HEK293 (cell line): Measurements from ENCODE around the gene CCDC120.

Source experiments
- HOXA7 ChIP-seq: sonication (generic); formaldehyde crosslinking; IDR thresholded peaks from 2 replicates; pipeline ENCODE4 v1.8.1; 2022; ENCODE audit warnings: missing genetic modification reagents, borderline replicate concordance
- ZNF121 ChIP-seq: fragments of 450-650 bp; formaldehyde crosslinking; IDR thresholded peaks from 2 replicates; pipeline ENCODE4 v1.5.1; 2016; ENCODE audit warnings: missing biosample characterization, missing genetic modification characterization
- ZNF155 ChIP-seq: fragments of 450-650 bp; formaldehyde crosslinking; IDR thresholded peaks from 2 replicates; pipeline ENCODE4 v1.5.1; 2016; ENCODE audit warnings: missing biosample characterization, missing genetic modification characterization
- ZNF266 ChIP-seq: fragments of 450-650 bp; formaldehyde crosslinking; IDR thresholded peaks from 2 replicates; pipeline ENCODE4 v1.5.1; 2016; ENCODE audit warnings: missing biosample characterization, missing genetic modification characterization, low read depth
- ZNF37A ChIP-seq: fragments of 450-650 bp; IDR thresholded peaks from 2 replicates; pipeline ENCODE4 v1.5.1; 2018; ENCODE audit warnings: missing biosample characterization, missing genetic modification characterization
- ZNF426 ChIP-seq: fragments of 450-650 bp; formaldehyde crosslinking; IDR thresholded peaks from 2 replicates; pipeline ENCODE4 v1.5.1; 2017; ENCODE audit warnings: missing biosample characterization, missing genetic modification characterization, mild to moderate bottlenecking, inconsistent platforms, moderate library complexity
- ZNF48 ChIP-seq: fragments of 450-650 bp; formaldehyde crosslinking; IDR thresholded peaks from 2 replicates; pipeline ENCODE4 v1.5.1; 2016; ENCODE audit warnings: missing biosample characterization, missing genetic modification characterization
- ZNF548 ChIP-seq: fragments of 450-650 bp; formaldehyde crosslinking; IDR thresholded peaks from 2 replicates; pipeline ENCODE4 v1.5.1; 2016; ENCODE audit warnings: missing biosample characterization, missing genetic modification characterization
- ZNF560 ChIP-seq: fragments of 450-650 bp; formaldehyde crosslinking; IDR thresholded peaks from 2 replicates; pipeline ENCODE4 v1.5.1; 2017; ENCODE audit warnings: missing biosample characterization, missing genetic modification characterization, borderline replicate concordance
- ZNF571 ChIP-seq: fragments of 450-650 bp; formaldehyde crosslinking; IDR thresholded peaks from 2 replicates; pipeline ENCODE4 v1.5.0; 2017; ENCODE audit warnings: missing biosample characterization, missing genetic modification characterization
- ZNF621 ChIP-seq: fragments of 450-650 bp; formaldehyde crosslinking; IDR thresholded peaks from 2 replicates; pipeline ENCODE4 v1.5.1; 2017; ENCODE audit warnings: missing biosample characterization, missing genetic modification characterization
- ZNF624 ChIP-seq: fragments of 450-650 bp; formaldehyde crosslinking; IDR thresholded peaks from 2 replicates; pipeline ENCODE4 v1.5.1; 2017; ENCODE audit warnings: missing biosample characterization, missing genetic modification characterization
- ZNF654 ChIP-seq: fragments of 450-650 bp; formaldehyde crosslinking; IDR thresholded peaks from 2 replicates; pipeline ENCODE4 v1.5.1; 2016; ENCODE audit warnings: low read depth, missing biosample characterization, missing genetic modification characterization
- ZNF658 ChIP-seq: fragments of 450-650 bp; formaldehyde crosslinking; IDR thresholded peaks from 2 replicates; pipeline ENCODE4; 2016; ENCODE audit warnings: missing biosample characterization, missing genetic modification characterization
- ZNF76 ChIP-seq: fragments of 450-650 bp; formaldehyde crosslinking; IDR thresholded peaks from 2 replicates; pipeline ENCODE4; 2016; ENCODE audit warnings: low read depth, missing biosample characterization, missing genetic modification characterization, borderline replicate concordance
- ZNF776 ChIP-seq: fragments of 450-650 bp; formaldehyde crosslinking; IDR thresholded peaks from 2 replicates; pipeline ENCODE4 v1.5.0; 2017; ENCODE audit warnings: missing biosample characterization, missing genetic modification characterization, borderline replicate concordance
- TF ChIP-seq, protein P1 (sequence below): fragments of 450-650 bp; formaldehyde crosslinking; IDR thresholded peaks from 2 replicates; pipeline ENCODE4 v1.5.1; 2017; ENCODE audit warnings: missing biosample characterization, missing genetic modification characterization
- TF ChIP-seq, protein P2 (sequence below): fragments of 450-650 bp; formaldehyde crosslinking; IDR thresholded peaks from 2 replicates; pipeline ENCODE4 v1.5.1; 2016; ENCODE audit warnings: missing biosample characterization, missing genetic modification characterization
- TF ChIP-seq, protein P3 (sequence below): fragments of 450-650 bp; formaldehyde crosslinking; conservative IDR thresholded peaks from 2 replicates; pipeline ENCODE4 v1.5.1; 2016; ENCODE audit warnings: low read depth, missing biosample characterization, missing genetic modification characterization
- TF ChIP-seq, protein P4 (sequence below): fragments of 450-650 bp; formaldehyde crosslinking; IDR thresholded peaks from 2 replicates; pipeline ENCODE4 v1.5.1; 2016; ENCODE audit warnings: missing biosample characterization, missing genetic modification characterization
- TF ChIP-seq, protein P5 (sequence below): fragments of 450-650 bp; formaldehyde crosslinking; IDR thresholded peaks from 2 replicates; pipeline ENCODE4 v1.5.1; 2016; ENCODE audit warnings: missing biosample characterization, missing genetic modification characterization, borderline replicate concordance
- TF ChIP-seq, protein P6 (sequence below): fragments of 450-650 bp; formaldehyde crosslinking; IDR thresholded peaks from 2 replicates; pipeline ENCODE4 v1.5.1; 2016; ENCODE audit warnings: missing biosample characterization, missing genetic modification characterization
- TF ChIP-seq, protein P7 (sequence below): fragments of 450-650 bp; formaldehyde crosslinking; IDR thresholded peaks from 2 replicates; pipeline ENCODE4 v1.5.1; 2016; ENCODE audit warnings: missing biosample characterization, missing genetic modification characterization
- TF ChIP-seq, protein P8 (sequence below): sonication (generic); formaldehyde crosslinking; IDR thresholded peaks from 2 replicates; pipeline ENCODE4 v1.8.1; 2022; ENCODE audit warnings: mild to moderate bottlenecking, moderate library complexity, missing genetic modification reagents

Gene CCDC120

DNA sequence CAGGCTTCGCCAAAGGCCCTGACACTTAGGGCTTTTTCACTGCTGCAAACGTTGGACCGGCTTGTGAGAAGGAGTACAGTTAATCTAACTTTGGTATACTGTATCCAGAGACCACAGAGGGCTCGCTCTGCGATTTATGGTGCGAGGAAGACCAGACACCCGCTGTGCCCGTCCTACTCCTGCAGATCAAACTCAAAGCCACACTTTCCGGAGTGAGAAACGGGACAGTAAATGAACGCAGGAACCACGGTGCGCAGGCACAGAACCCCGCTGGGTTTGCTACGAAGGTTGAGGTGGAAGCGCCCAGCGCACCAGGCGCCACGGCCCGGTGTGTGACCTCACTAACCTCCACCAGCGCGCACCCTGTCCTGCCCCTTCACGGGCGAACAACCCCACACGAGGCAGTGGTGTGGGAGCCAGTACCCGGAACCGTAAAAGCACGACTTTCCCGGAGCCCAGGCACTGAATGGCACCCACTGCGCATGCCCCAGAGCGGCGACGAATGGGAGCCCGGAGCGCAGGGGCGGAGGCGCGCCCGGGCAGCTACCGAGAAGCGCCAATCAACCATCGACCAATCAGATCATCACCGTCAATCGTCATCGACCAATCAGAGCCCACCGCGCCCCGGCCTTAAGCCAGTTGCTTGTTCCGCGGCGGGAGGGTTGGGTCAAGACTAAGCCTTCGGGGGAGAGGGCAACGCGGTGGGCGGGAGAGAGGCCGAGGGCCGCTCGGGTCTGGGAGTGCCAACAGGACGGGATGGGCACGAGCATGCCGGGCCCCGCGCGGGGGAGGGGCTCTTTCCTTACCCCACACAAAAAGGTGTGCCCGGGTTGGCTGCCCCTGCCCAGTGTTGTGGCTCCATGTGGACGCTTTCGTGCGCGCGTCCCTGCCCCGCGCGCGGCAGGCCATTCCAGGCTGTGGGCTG, 42.2 kb downstream of the CCDC120 start (continued):
- TF ChIP-seq ZNF621 (tag by site-specific recombination) (no peak), ZNF776 (tag by site-specific recombination) (no peak), ZNF76 (peak; percentile 42; the same call in 1 of the 2 replicates), ZNF426 (tag by site-specific recombination) (no peak), ZNF155 (tag by site-specific recombination) (no peak), ZNF37A (tag by site-specific recombination) (no peak), ZNF571 (tag by site-specific recombination) (no peak), ZNF654 (tag by site-specific recombination) (no peak), ZNF624 (tag by site-specific recombination) (no peak), ZNF266 (tag by site-specific recombination) (no peak), ZNF548 (tag by site-specific recombination) (no peak), HOXA7 (CRISPR knock-in tag) (no peak), ZNF121 (tag by site-specific recombination) (no peak), ZNF48 (tag by site-specific recombination) (no peak), ZNF560 (no peak), ZNF658 (tag by site-specific recombination) (no peak)
- TF ChIP-seq, protein P1, sequence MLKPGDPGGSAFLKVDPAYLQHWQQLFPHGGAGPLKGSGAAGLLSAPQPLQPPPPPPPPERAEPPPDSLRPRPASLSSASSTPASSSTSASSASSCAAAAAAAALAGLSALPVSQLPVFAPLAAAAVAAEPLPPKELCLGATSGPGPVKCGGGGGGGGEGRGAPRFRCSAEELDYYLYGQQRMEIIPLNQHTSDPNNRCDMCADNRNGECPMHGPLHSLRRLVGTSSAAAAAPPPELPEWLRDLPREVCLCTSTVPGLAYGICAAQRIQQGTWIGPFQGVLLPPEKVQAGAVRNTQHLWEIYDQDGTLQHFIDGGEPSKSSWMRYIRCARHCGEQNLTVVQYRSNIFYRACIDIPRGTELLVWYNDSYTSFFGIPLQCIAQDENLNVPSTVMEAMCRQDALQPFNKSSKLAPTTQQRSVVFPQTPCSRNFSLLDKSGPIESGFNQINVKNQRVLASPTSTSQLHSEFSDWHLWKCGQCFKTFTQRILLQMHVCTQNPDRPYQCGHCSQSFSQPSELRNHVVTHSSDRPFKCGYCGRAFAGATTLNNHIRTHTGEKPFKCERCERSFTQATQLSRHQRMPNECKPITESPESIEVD, result no peak
- TF ChIP-seq, protein P2, sequence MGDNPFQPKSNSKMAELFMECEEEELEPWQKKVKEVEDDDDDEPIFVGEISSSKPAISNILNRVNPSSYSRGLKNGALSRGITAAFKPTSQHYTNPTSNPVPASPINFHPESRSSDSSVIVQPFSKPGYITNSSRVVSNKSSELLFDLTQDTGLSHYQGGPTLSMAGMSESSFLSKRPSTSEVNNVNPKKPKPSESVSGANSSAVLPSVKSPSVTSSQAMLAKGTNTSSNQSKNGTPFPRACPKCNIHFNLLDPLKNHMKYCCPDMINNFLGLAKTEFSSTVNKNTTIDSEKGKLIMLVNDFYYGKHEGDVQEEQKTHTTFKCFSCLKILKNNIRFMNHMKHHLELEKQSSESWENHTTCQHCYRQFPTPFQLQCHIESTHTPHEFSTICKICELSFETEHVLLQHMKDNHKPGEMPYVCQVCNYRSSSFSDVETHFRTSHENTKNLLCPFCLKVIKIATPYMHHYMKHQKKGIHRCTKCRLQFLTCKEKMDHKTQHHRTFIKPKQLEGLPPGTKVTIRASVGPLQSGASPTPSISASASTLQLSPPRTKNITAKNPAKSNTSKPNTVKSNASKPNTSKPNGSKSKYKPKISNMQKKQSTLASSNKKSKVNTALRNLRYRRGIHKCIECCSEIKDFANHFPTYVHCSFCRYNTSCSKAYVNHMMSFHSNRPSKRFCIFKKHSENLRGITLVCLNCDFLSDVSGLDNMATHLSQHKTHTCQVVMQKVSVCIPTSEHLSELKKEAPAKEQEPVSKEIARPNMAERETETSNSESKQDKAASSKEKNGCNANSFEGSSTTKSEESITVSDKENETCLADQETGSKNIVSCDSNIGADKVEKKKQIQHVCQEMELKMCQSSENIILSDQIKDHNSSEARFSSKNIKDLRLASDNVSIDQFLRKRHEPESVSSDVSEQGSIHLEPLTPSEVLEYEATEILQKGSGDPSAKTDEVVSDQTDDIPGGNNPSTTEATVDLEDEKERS (tag by site-specific recombination), result no peak
- TF ChIP-seq, protein P3, sequence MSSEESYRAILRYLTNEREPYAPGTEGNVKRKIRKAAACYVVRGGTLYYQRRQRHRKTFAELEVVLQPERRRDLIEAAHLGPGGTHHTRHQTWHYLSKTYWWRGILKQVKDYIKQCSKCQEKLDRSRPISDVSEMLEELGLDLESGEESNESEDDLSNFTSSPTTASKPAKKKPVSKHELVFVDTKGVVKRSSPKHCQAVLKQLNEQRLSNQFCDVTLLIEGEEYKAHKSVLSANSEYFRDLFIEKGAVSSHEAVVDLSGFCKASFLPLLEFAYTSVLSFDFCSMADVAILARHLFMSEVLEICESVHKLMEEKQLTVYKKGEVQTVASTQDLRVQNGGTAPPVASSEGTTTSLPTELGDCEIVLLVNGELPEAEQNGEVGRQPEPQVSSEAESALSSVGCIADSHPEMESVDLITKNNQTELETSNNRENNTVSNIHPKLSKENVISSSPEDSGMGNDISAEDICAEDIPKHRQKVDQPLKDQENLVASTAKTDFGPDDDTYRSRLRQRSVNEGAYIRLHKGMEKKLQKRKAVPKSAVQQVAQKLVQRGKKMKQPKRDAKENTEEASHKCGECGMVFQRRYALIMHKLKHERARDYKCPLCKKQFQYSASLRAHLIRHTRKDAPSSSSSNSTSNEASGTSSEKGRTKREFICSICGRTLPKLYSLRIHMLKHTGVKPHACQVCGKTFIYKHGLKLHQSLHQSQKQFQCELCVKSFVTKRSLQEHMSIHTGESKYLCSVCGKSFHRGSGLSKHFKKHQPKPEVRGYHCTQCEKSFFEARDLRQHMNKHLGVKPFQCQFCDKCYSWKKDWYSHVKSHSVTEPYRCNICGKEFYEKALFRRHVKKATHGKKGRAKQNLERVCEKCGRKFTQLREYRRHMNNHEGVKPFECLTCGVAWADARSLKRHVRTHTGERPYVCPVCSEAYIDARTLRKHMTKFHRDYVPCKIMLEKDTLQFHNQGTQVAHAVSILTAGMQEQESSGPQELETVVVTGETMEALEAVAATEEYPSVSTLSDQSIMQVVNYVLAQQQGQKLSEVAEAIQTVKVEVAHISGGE (tag by site-specific recombination), result no peak; the same call in 1 of the 2 replicates
- TF ChIP-seq, protein P4, sequence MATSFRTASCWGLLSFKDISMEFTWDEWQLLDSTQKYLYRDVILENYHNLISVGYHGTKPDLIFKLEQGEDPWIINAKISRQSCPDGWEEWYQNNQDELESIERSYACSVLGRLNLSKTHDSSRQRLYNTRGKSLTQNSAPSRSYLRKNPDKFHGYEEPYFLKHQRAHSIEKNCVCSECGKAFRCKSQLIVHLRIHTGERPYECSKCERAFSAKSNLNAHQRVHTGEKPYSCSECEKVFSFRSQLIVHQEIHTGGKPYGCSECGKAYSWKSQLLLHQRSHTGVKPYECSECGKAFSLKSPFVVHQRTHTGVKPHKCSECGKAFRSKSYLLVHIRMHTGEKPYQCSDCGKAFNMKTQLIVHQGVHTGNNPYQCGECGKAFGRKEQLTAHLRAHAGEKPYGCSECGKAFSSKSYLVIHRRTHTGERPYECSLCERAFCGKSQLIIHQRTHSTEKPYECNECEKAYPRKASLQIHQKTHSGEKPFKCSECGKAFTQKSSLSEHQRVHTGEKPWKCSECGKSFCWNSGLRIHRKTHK, result no peak
- TF ChIP-seq, protein P5, sequence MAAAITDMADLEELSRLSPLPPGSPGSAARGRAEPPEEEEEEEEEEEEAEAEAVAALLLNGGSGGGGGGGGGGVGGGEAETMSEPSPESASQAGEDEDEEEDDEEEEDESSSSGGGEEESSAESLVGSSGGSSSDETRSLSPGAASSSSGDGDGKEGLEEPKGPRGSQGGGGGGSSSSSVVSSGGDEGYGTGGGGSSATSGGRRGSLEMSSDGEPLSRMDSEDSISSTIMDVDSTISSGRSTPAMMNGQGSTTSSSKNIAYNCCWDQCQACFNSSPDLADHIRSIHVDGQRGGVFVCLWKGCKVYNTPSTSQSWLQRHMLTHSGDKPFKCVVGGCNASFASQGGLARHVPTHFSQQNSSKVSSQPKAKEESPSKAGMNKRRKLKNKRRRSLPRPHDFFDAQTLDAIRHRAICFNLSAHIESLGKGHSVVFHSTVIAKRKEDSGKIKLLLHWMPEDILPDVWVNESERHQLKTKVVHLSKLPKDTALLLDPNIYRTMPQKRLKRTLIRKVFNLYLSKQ (tag by site-specific recombination), result no peak
- TF ChIP-seq, protein P6, sequence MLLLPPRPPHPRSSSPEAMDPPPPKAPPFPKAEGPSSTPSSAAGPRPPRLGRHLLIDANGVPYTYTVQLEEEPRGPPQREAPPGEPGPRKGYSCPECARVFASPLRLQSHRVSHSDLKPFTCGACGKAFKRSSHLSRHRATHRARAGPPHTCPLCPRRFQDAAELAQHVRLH (tag by site-specific recombination), result no peak
- TF ChIP-seq, protein P7, sequence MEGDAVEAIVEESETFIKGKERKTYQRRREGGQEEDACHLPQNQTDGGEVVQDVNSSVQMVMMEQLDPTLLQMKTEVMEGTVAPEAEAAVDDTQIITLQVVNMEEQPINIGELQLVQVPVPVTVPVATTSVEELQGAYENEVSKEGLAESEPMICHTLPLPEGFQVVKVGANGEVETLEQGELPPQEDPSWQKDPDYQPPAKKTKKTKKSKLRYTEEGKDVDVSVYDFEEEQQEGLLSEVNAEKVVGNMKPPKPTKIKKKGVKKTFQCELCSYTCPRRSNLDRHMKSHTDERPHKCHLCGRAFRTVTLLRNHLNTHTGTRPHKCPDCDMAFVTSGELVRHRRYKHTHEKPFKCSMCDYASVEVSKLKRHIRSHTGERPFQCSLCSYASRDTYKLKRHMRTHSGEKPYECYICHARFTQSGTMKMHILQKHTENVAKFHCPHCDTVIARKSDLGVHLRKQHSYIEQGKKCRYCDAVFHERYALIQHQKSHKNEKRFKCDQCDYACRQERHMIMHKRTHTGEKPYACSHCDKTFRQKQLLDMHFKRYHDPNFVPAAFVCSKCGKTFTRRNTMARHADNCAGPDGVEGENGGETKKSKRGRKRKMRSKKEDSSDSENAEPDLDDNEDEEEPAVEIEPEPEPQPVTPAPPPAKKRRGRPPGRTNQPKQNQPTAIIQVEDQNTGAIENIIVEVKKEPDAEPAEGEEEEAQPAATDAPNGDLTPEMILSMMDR (tag by site-specific recombination), result no peak
- TF ChIP-seq, protein P8, sequence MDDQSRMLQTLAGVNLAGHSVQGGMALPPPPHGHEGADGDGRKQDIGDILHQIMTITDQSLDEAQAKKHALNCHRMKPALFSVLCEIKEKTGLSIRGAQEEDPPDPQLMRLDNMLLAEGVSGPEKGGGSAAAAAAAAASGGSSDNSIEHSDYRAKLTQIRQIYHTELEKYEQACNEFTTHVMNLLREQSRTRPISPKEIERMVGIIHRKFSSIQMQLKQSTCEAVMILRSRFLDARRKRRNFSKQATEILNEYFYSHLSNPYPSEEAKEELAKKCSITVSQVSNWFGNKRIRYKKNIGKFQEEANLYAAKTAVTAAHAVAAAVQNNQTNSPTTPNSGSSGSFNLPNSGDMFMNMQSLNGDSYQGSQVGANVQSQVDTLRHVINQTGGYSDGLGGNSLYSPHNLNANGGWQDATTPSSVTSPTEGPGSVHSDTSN, result no peak
